K562 (cell line): ENCODE data around the gene GCHFR. TPM values are rescaled to one million over a fixed set of nuclear protein-coding genes. Genes with fewer than 3 reads are reported as not detected.

Source experiments
- ATAC-seq: fragments of 200-7000 bp; cut with Tn5 transposase; 3 replicates; pipeline ENCODE4 v1.9.1; 2020; ENCODE audit warnings: moderate library complexity
- BruUV-seq: library from RNA; stranded (reverse); fragments of 400-500 nt; replicated peaks from 2 replicates; lab custom pipeline; 2021; lab: Mats Ljungman, UMichigan
- CTCF ChIA-PET: fragments of 300-600 bp; formaldehyde crosslinking; extraction: SDS; loops from one replicate; lab custom pipeline; 2021; ENCODE audit warnings: low intra/inter-chr PET ratio; lab: Yijun Ruan, JAX
- POLR2A ChIA-PET: fragments of 300-600, 350-650 bp; sonication (Branson Sonifier 250); formaldehyde crosslinking; extraction: SDS; loops from one replicate; lab custom pipeline; 2021; ENCODE audit warnings: antibody characterized with exemption, inconsistent platforms; lab: Yijun Ruan, JAX
- DNase-seq, 4 experiments: peaks; one replicate each; pipeline versions ENCODE4 v3.0.0 to v3.0.0-alpha.2; 2011 to 2018; ENCODE audit warnings: low spot score in 3 of 4, mixed read lengths in 3 of 4; ENCODE audit errors: extremely low read depth in 1 of 4
- FAIRE-seq: peaks from 2 replicates; lab custom pipeline; 2011; peaks lifted over from hg19 to GRCh38; lab: Jason Lieb, UNC
- H2AFZ ChIP-seq: 2 replicates; pipeline ENCODE4 v1.6.0; 2011; ENCODE audit warnings: low read depth, low read length, control low read depth, inconsistent platforms
- H3K27ac ChIP-seq: fragments of 200-600 bp; 3 replicates; pipeline ENCODE4 v1.8.0; 2011; ENCODE audit warnings: low read depth, mild to moderate bottlenecking, control low read depth, inconsistent platforms, low read length, moderate library complexity, mixed read lengths; ENCODE audit errors: extremely low read depth
- H3K27me3 ChIP-seq, 2 experiments: fragments of 300-600 bp in 1 of 2; 2 replicates in 1 of 2; 3 replicates in 1 of 2; pipeline versions ENCODE4 v1.6.0 to v1.8.0; 2011; ENCODE audit warnings: inconsistent platforms in 2 of 2, low read length in 2 of 2, mild to moderate bottlenecking in 1 of 2, mixed read lengths in 1 of 2, moderate library complexity in 1 of 2; ENCODE audit not compliant: control insufficient read depth in 2 of 2, insufficient read depth in 2 of 2
- H3K36me3 ChIP-seq: fragments of 300-600 bp; 3 replicates; pipeline ENCODE4 v1.8.0; 2011; ENCODE audit warnings: mild to moderate bottlenecking, low read length, inconsistent platforms; ENCODE audit not compliant: control insufficient read depth, insufficient read depth
- H3K4me1 ChIP-seq, 2 experiments: fragments of 200-600 bp in 1 of 2; replicated peaks in 1 of 2; 2 replicates in 1 of 2; 3 replicates in 1 of 2; pipeline versions ENCODE4 v1.5.1 to v1.8.0; 2011; ENCODE audit warnings: inconsistent platforms in 2 of 2, low read length in 2 of 2, mild to moderate bottlenecking in 1 of 2, mixed read lengths in 1 of 2, moderate library complexity in 1 of 2; ENCODE audit not compliant: control insufficient read depth in 2 of 2, insufficient read depth in 2 of 2
- H3K4me2 ChIP-seq: 2 replicates; pipeline ENCODE4 v1.6.1; 2011; ENCODE audit warnings: low read length, control low read depth, inconsistent platforms, mixed read lengths; ENCODE audit not compliant: insufficient read depth
- H3K4me3 ChIP-seq: fragments of 200-600 bp; sonication (generic), shearing (Covaris generic); 2 replicates; pipeline ENCODE4 v1.5.1; 2016; ENCODE audit warnings: control low read depth, inconsistent platforms
- H3K79me2 ChIP-seq: fragments of 200-600 bp; 3 replicates; pipeline ENCODE4 v1.8.0; 2011; ENCODE audit warnings: low read length, inconsistent platforms; ENCODE audit not compliant: control insufficient read depth, insufficient read depth
- H3K9ac ChIP-seq, 2 experiments: 2 replicates each; pipeline versions ENCODE4 v1.6.0 to v1.6.1; 2011; ENCODE audit warnings: low read depth in 2 of 2, low read length in 2 of 2, control low read depth in 1 of 2, inconsistent platforms in 1 of 2, mild to moderate bottlenecking in 1 of 2, mixed read lengths in 1 of 2; ENCODE audit not compliant: insufficient read depth in 1 of 2
- H3K9me1 ChIP-seq: one replicate; pipeline ENCODE4 v1.6.0; 2011; ENCODE audit warnings: inconsistent platforms, mild to moderate bottlenecking, low read length, moderate library complexity; ENCODE audit not compliant: control insufficient read depth, insufficient read depth
- H3K9me3 ChIP-seq: replicated peaks from 2 replicates; pipeline ENCODE4 v1.5.1; 2011; ENCODE audit warnings: low read depth, low read length, inconsistent platforms; ENCODE audit not compliant: control insufficient read depth, insufficient read depth
- H4K20me1 ChIP-seq: replicated peaks from 2 replicates; pipeline ENCODE4 v1.6.1; 2011; ENCODE audit warnings: low read length, inconsistent platforms, mixed read lengths; ENCODE audit not compliant: control insufficient read depth, insufficient read depth
- MGA ChIP-seq: fragments of 450-650 bp; IDR thresholded peaks from 2 replicates; pipeline ENCODE4 v1.6.1; 2016; ENCODE audit warnings: mild to moderate bottlenecking, moderate library complexity
- POLR2AphosphoS2 ChIP-seq: IDR thresholded peaks from 2 replicates; pipeline ENCODE4 v1.6.1; 2012; ENCODE audit warnings: low read length, improper control_type of control experiment
- RBM15 ChIP-seq: fragments of 200-400 bp; formaldehyde crosslinking; IDR thresholded peaks from 2 replicates; pipeline ENCODE4 v1.6.1; 2018; ENCODE audit warnings: mild to moderate bottlenecking, low read length, moderate library complexity; ENCODE audit not compliant: insufficient read depth
- TEAD4 ChIP-seq, 2 experiments: sonication (generic) in 1 of 2; formaldehyde crosslinking in 1 of 2; IDR thresholded peaks; 2 replicates each; pipeline versions ENCODE4 v1.6.1 to v1.8.0; 2012 to 2022; ENCODE audit warnings: borderline replicate concordance in 1 of 2, inconsistent platforms in 1 of 2, low read length in 1 of 2, mild to moderate bottlenecking in 1 of 2, missing genetic modification reagents in 1 of 2
- ZNF140 ChIP-seq: fragments of 250-450 bp; sonication (Bioruptor Pico); IDR thresholded peaks from 2 replicates; pipeline ENCODE4 v1.8.0; 2021; ENCODE audit warnings: moderate library complexity, mild to moderate bottlenecking, inconsistent platforms
- WGBS: fragments of 100-300 bp; shearing (Covaris generic); methylation state at CpG from one replicate; pipeline ENCODE4 v1.1.6; 2016; ENCODE audit warnings: low coverage, mixed read lengths; ENCODE audit not compliant: insufficient coverage; ENCODE audit errors: missing lambda C conversion rate; 5-methylcytosine and 5-hydroxymethylcytosine counted together
- in situ Hi-C: fragments of 300-500 bp; cut with MboI; formaldehyde crosslinking; loops from 4 replicates; pipeline ENCODE4 v1.15.0; 2018; ENCODE audit warnings: inconsistent platforms, mixed read lengths
- intact Hi-C: fragments of 100-400 bp; cut with micrococcal nuclease; formaldehyde crosslinking; loops from 2 replicates; pipeline ENCODE4 v1.14.2; 2022
- polyA plus RNA-seq, 8 experiments: library from polyadenylated mRNA; depleted of rRNA in 4 of 8; stranded (reverse) in 5 of 8; unstranded in 3 of 8; fragments of >200 nt; fragmentation: Nextera tagmentation in 2 of 8; fragmentation: Illumina TruSeq in 1 of 8; extraction: Ambion mirVana in 2 of 8; extraction: Trizol in 1 of 8; gene quantifications; 2 replicates each; pipeline versions ENCODE4 v1.2.1 to v1.2.3, GENCODE V29; 2011 to 2014; ENCODE audit warnings: inconsistent platforms in 1 of 8, missing spikeins in 1 of 8
- total RNA-seq, 7 experiments: library from RNA; depleted of rRNA in 6 of 7; stranded (reverse); fragments of >200 nt in 6 of 7; fragmentation: Illumina TruSeq in 2 of 7; extraction: Trizol in 2 of 7; gene quantifications; 2 replicates each; pipeline versions ENCODE4 v1.2.1 to v1.2.3, GENCODE V29; 2011 to 2021; ENCODE audit warnings: low replicate concordance in 1 of 7
- TF ChIP-seq, protein P1 (sequence below): fragments of 250-450 bp; sonication (Bioruptor Pico); IDR thresholded peaks from 2 replicates; pipeline ENCODE4 v1.4.0; 2020; ENCODE audit warnings: mild to moderate bottlenecking, moderate library complexity

The GCHFR gene
- total and polyA plus RNA-seq, 9 of the 15 experiments (the other 6 are each of a cell fraction or from before 2014, with no cell fraction given), result 8.7 to 83.5 (median 20.8) TPM

DNA sequence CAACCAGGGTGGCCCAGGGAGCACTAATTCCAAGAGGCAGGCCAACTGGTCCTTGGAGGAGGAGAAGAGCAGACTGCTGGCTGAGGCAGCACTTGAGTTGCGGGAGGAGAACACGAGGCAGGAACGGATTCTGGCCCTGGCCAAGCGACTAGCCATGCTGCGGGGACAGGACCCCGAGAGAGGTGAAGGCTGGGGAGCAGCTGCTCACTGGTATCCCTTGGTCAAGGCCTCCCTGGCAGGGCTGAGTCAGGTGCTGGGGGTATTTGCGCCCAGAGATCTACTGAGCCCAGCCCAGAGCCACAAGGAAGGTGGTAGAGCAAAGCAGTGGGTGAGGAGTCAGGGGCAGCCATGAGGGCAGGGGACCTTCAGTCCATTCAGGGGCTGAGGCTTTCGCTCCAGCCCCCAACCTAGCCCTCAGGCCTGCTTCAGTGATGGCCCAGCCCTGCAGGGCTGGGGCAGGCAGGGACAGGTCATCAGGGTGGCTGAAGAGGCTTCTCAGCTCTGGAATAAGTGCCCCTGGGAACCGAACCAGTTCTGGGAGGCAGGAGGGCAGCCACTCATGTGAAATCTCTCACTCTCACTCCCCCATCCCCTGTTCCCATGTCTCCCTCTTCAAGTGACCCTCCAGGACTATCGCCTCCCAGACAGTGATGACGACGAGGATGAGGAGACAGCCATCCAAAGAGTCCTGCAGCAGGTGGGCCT is 49.0 kb downstream of the GCHFR start:
- DNase-seq, result no peak
- no peak overlapping the region for H3K4me2 ChIP-seq
- no peak for FAIRE-seq
- in situ Hi-C loops (no loop called here), intact Hi-C loops (no loop called here)
- no peak overlapping the region for H2AFZ ChIP-seq
- H3K9ac ChIP-seq, result peak overlapping the region in 1 of 2 experiments; percentile 31; a peak in 2 of 4 replicates
- H3K27ac ChIP-seq, result no peak overlapping the region
- no peaks in the 10 kb centered on the region for H3K27me3 ChIP-seq
- no peak overlapping the region for H3K4me3 ChIP-seq
- no peak for ATAC-seq
- no peaks in the 10 kb centered on the region for H4K20me1 ChIP-seq
- 80% methylated on average over 12 of the region's 12 CpGs for WGBS
- H3K4me1 ChIP-seq, result peaks cover 8 to 22% of the 10 kb centered on the region in 2 experiments
- ChIA-PET POLR2A (interaction anchor here (0.5 kb wide), 1 partner anchor 24 kb away, joined by 3 read pairs; no protein-coding TSS in a partner anchor), CTCF (no interaction called here)
- H3K36me3 ChIP-seq, result peaks cover 26% of the 10 kb centered on the region
- no peaks in the 10 kb centered on the region for H3K9me1 ChIP-seq
- H3K79me2 ChIP-seq, result peaks cover under 1% of the 10 kb centered on the region; the same call in 1 of the 3 replicates
- no peaks in the 10 kb centered on the region for H3K9me3 ChIP-seq
- BruUV-seq, result no TSS peak
- TF ChIP-seq RBM15, result no peak
- TF ChIP-seq ZNF140 (CRISPR knock-in tag), result no peak
- no peak for TF ChIP-seq TEAD4 (IDR thresholded peaks at IDR 0.05; ENCODE audit: low read length)
- TF ChIP-seq TEAD4 (CRISPR knock-in tag; IDR thresholded peaks at IDR 0.05; ENCODE audit: borderline replicate concordance), result no peak
- TF ChIP-seq, protein P1, sequence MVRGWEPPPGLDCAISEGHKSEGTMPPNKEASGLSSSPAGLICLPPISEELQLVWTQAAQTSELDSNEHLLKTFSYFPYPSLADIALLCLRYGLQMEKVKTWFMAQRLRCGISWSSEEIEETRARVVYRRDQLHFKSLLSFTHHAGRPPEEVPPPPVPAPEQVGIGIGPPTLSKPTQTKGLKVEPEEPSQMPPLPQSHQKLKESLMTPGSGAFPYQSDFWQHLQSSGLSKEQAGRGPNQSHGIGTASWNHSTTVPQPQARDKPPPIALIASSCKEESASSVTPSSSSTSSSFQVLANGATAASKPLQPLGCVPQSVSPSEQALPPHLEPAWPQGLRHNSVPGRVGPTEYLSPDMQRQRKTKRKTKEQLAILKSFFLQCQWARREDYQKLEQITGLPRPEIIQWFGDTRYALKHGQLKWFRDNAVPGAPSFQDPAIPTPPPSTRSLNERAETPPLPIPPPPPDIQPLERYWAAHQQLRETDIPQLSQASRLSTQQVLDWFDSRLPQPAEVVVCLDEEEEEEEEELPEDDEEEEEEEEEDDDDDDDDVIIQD (CRISPR knock-in tag), result no peak
- TF ChIP-seq MGA, result no peak
- TF ChIP-seq POLR2AphosphoS2, result no peak
